NT2/D1 (cell line): ENCODE measurements around the gene TOM1.

ENCODE experiments used
- SUZ12 ChIP-seq: IDR thresholded peaks from 2 replicates; pipeline ENCODE4 v1.6.1; 2011; ENCODE audit not compliant: insufficient read length, insufficient read depth; ENCODE audit errors: extremely low read depth
- YY1 ChIP-seq: IDR thresholded peaks from 2 replicates; pipeline ENCODE4 v1.6.1; 2011; ENCODE audit not compliant: insufficient read length, insufficient read depth
- ZNF274 ChIP-seq: IDR thresholded peaks from 2 replicates; pipeline ENCODE4 v1.6.1; 2011; ENCODE audit warnings: mild to moderate bottlenecking, low read depth, low read length

GRCh38 chr22:35342390-35342789 lies 42.7 kb downstream of the TOM1 start:
- TF ChIP-seq ZNF274 (no peak), YY1 (no peak), SUZ12 (no peak)
